Measurements from ENCODE around the gene ARHGAP21. TPM values are rescaled to one million over a fixed set of nuclear protein-coding genes. Genes with fewer than 3 reads are reported as not detected.
"Not testable (repeated sequence)": the region's sequence is repeated elsewhere in the genome, so short reads cannot be mapped to it uniquely, and the experiment has no call there.

The ARHGAP21 gene
- total RNA-seq, 1 donor from 2014 or later: 88.0 TPM

DNA sequence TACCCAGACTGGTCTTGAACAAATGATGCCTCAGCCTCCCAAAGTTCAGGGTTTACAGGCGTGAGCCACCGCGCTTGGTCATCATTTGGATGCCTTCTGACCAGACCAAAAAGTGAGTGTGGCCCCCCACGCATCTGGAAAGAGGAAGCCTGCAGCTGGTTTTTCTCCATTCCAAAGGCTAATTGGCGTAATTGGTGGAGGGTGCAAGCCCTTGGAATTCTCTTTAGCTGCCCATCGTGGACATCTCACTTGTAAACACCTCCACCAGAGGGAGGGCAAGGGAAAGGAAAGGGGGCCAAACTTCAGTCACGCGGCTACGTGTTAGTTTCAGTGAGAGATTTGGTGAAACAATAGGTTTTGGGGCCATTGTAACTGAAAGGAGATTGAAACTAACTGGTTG lies 4.1 kb upstream of the ARHGAP21 start:
- Mint-ChIP-seq H3K27me3 (peaks cover 3% of the 10 kb centered on the region), H3K4me3 (ENCODE audit: low read depth) (no peak overlapping the region), H3K27ac (no peak overlapping the region), H3K9me3 (ENCODE audit: low read depth) (no peaks in the 10 kb centered on the region), H3K36me3 (ENCODE audit: insufficient read depth) (no peaks in the 10 kb centered on the region), H3K4me1 (ENCODE audit: low read depth) (peaks cover 1% of the 10 kb centered on the region)
- DNase-seq (ENCODE audit: low spot score, unreplicated experiment): no peak
- TF ChIP-seq CTCF (IDR thresholded peaks at IDR 0.05; ENCODE audit: unreplicated experiment): peak; percentile 32

- Mint-ChIP-seq H3K9me3 (ENCODE audit: low read depth) (no peaks in the 10 kb centered on the region), H3K27ac (no peak overlapping the region), H3K4me3 (ENCODE audit: low read depth) (no peak overlapping the region), H3K36me3 (ENCODE audit: insufficient read depth) (no peaks in the 10 kb centered on the region), H3K27me3 (peaks cover 3% of the 10 kb centered on the region), H3K4me1 (ENCODE audit: low read depth) (peaks cover 6% of the 10 kb centered on the region)
- no peak for DNase-seq (ENCODE audit: low spot score, unreplicated experiment)
- no peak for TF ChIP-seq CTCF (IDR thresholded peaks at IDR 0.05; ENCODE audit: unreplicated experiment)
These were observed 2.9 kb upstream of the ARHGAP21 start for GRCh38 chr10:24726626-24727025.

DNA sequence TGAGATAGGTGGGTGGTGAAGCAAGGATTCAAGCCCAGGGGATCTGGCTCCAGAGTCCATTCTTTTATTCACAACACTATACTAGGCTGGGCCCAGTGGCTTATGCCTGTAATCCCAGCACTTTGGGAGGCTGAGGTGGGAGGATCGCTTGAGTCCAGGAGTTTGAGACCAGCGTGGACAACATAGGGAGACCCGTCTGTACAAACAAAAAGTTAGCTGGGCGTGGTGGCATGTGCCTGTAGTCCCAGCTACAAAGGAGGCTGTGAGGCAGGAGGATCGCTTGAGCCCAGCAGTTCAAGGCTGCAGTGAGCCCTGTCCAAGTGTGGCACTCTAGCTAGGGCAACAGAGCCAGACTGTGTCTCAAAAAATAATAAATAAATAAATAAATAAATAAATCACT lies 2.3 kb upstream of the ARHGAP21 start:
- H3K4me1 Mint-ChIP-seq (ENCODE audit: low read depth); H3K27ac Mint-ChIP-seq; H3K4me3 Mint-ChIP-seq (ENCODE audit: low read depth); H3K9me3 Mint-ChIP-seq (ENCODE audit: low read depth); DNase-seq (ENCODE audit: low spot score, unreplicated experiment); H3K27me3 Mint-ChIP-seq; H3K36me3 Mint-ChIP-seq (ENCODE audit: insufficient read depth): not testable (repeated sequence)

DNA sequence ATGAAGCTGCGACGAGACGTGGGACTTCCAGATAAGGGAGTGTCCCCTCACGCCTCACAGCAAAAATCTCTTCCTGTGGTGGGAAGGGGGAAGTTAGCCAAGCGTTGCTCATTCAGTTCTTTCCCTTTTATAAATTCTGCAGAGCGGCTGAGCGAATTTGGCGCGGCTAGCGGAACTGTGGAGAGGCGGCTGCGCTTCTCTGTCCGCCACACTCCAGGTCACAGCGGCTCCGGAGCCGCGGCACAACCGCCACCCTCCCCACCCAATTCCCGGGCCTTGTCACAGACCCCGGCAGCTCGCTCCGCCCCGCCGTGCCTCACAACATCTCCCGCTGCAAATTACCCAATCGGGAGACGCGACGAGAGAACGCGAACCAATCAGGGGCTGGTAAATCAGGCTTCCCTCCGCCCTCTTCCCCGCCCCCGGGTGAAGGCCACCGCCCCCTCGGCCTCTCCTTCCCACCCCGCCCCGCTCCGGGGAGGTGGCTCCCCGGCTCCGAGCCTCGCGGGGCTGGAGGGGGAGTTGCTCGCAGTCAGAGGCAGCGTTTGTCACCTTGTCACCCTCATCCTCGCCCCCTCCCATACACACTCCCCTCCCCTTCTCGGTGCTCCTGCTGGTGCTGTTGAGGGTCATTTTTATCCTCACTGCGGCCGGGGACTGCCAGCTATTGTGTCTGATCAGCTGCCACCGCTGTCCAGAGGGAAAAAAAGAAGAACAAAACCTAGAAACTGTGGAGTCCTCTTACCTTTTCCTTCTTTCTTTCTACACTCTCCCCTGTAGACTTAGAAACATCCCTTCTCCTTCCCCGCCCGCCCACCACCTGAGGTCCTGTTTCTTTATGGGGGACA lies 918 bp upstream of the ARHGAP21 start:
- Mint-ChIP-seq H3K4me3 (ENCODE audit: low read depth) (peak overlapping the region; percentile 88), H3K4me1 (ENCODE audit: low read depth) (peaks cover 20% of the 10 kb centered on the region), H3K9me3 (ENCODE audit: low read depth) (no peaks in the 10 kb centered on the region), H3K36me3 (ENCODE audit: insufficient read depth) (no peaks in the 10 kb centered on the region), H3K27ac (peak overlapping the region; percentile 97), H3K27me3 (peaks cover 3% of the 10 kb centered on the region)
- no peak for TF ChIP-seq CTCF (IDR thresholded peaks at IDR 0.05; ENCODE audit: unreplicated experiment)
- DNase-seq (ENCODE audit: low spot score, unreplicated experiment): peak; percentile 96

DNA sequence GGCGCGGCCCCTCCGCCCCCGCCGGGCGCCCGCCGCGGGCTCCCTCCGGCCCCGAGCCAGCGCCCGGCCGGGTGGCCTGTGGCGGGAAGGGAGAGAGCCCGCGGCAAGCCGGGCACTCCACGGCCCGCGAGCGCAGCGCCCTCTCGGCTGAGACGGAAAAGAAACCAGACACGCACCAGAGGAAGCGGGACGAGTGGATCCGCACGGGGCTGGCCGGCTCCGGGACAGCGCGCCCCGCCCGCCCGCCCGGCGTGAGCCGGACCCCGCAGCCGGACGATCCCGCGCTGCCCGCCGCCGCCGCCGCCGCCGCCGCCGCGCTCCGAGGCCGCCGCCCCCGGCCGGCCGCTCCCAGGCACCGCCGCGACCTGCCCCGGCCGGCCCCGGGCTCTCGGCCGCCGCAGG lies 300 bp downstream of the ARHGAP21 start:
- H3K27ac Mint-ChIP-seq: no peak overlapping the region
- no peaks in the 10 kb centered on the region for H3K36me3 Mint-ChIP-seq (ENCODE audit: insufficient read depth)
- peaks cover 27% of the 10 kb centered on the region for H3K4me1 Mint-ChIP-seq (ENCODE audit: low read depth)
- peak; percentile 47 for DNase-seq (ENCODE audit: low spot score, unreplicated experiment)
- no peaks in the 10 kb centered on the region for H3K9me3 Mint-ChIP-seq (ENCODE audit: low read depth)
- TF ChIP-seq CTCF (IDR thresholded peaks at IDR 0.05; ENCODE audit: unreplicated experiment): no peak
- peak overlapping the region; percentile 60 for H3K4me3 Mint-ChIP-seq (ENCODE audit: low read depth)
- peaks cover 3% of the 10 kb centered on the region for H3K27me3 Mint-ChIP-seq
